Left ventricle myocardium inferior (tissue), 1 donor: ENCODE data around the gene PIGU. TPM values are rescaled to one million over a fixed set of nuclear protein-coding genes. Genes with fewer than 3 reads are reported as not detected.

Source experiments
- DNase-seq: peaks from one replicate; pipeline ENCODE4 v3.0.0-alpha.2; 2020
- H3K27ac ChIP-seq: fragments of 200-600 bp; replicated peaks from 2 replicates; pipeline ENCODE4 v1.8.0; 2021
- H3K27me3 ChIP-seq: fragments of 200-600 bp; 2 replicates; pipeline ENCODE4 v1.8.0; 2021; ENCODE audit warnings: low read depth
- H3K36me3 ChIP-seq: fragments of 200-600 bp; 2 replicates; pipeline ENCODE4 v1.8.0; 2021
- H3K4me1 ChIP-seq: fragments of 200-600 bp; 2 replicates; pipeline ENCODE4 v1.8.0; 2021
- H3K4me3 ChIP-seq: fragments of 200-600 bp; 2 replicates; pipeline ENCODE4 v1.8.0; 2021; ENCODE audit warnings: mild to moderate bottlenecking, moderate library complexity
- H3K9me3 ChIP-seq: fragments of 200-600 bp; replicated peaks from 2 replicates; pipeline ENCODE4 v1.8.0; 2021
- intact Hi-C: fragments of 100-400 bp; cut with micrococcal nuclease; formaldehyde crosslinking; loops from one replicate; pipeline ENCODE4 v1.11.0; 2022
- total RNA-seq: library from RNA; stranded (reverse); fragmentation: NEBNext Ultra II Directional; extraction: Animal tissue kit (Norgen Biotek cat#: 25700); gene quantifications from one replicate; pipeline ENCODE4 v1.2.1, GENCODE V29; 2021
- TF ChIP-seq, protein P1 (sequence below): fragments of 200-600 bp; IDR thresholded peaks from 2 replicates; pipeline ENCODE4 v1.8.0; 2021; ENCODE audit warnings: antibody characterized with exemption, mild to moderate bottlenecking, borderline replicate concordance
- donor health status: DM: no; HTN: yes; CAD: no; lungs with severe emphysema.

The PIGU gene
- total RNA-seq, 1 donor from 2014 or later: 13.7 TPM

DNA sequence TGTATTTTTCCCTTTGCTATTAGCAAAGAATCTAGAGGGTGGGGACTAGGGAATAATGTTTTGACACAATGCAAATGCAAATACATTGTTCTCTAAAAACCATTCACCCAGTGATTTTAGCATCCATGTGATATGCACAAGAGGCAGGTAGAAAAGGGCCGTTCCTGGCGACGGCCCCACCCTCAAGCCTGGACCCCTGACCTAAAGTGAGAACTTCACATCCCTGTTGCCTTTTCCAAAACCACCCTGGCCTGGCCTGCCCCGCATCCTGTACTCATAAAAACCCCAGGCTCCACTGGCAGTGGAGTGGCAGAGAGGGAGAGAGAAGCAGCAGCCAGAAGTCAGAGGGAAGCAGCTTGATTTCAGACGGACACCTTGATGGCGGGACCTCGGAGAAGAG is 69.8 kb downstream of the PIGU start:
- Histone ChIP-seq H3K27ac (no peak overlapping the region), H3K4me3 (no peak overlapping the region)
- intact Hi-C loops: no loop called here

DNA sequence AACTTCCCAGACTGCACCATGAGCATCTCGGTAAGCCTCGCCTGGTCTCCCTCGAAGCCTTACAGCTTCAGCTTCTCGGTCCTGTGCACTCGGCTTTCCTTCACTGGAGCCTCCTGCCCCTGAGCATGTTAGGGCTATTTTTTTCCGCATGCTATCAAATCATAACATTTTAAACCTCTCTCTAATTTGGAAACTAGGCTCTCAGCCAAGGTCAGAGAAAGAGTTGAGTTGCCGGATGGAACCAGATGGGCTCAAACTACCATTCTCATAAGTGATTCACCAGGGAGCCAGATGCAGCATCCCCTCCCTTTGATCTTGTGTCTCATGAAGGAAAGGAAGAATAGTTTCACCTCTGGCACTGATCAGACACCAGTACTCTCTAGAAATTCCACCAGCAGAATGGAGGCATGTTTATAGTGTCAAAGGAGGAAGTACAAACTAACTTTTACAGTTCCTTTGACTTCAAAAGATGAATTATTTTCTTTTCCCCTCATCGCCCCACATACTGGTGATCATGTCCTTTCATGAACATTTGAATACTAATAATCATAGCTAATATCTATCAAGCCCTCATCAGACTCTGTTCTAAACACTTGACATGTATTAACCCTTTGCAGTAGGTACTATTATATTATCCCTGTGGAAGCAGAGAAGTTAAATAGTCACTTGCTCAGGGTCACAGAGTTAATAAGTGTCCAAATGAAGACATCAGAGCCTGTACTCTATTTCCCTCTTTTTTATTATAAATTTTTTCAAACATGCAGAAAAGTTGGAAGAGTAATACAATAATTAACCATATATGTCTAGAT is 71.7 kb downstream of the PIGU start:
- Histone ChIP-seq H3K27ac (peak overlapping the region; percentile 71), H3K36me3 (no peaks in the 10 kb centered on the region), H3K9me3 (no peaks in the 10 kb centered on the region), H3K27me3 (no peaks in the 10 kb centered on the region), H3K4me1 (peaks cover 57% of the 10 kb centered on the region), H3K4me3 (peak overlapping the region; percentile 16)
- intact Hi-C loops: no loop called here
- TF ChIP-seq, protein P1, sequence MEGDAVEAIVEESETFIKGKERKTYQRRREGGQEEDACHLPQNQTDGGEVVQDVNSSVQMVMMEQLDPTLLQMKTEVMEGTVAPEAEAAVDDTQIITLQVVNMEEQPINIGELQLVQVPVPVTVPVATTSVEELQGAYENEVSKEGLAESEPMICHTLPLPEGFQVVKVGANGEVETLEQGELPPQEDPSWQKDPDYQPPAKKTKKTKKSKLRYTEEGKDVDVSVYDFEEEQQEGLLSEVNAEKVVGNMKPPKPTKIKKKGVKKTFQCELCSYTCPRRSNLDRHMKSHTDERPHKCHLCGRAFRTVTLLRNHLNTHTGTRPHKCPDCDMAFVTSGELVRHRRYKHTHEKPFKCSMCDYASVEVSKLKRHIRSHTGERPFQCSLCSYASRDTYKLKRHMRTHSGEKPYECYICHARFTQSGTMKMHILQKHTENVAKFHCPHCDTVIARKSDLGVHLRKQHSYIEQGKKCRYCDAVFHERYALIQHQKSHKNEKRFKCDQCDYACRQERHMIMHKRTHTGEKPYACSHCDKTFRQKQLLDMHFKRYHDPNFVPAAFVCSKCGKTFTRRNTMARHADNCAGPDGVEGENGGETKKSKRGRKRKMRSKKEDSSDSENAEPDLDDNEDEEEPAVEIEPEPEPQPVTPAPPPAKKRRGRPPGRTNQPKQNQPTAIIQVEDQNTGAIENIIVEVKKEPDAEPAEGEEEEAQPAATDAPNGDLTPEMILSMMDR: no peak
- no peak for DNase-seq

More for the DNA sequence above, 69.8 kb downstream of the PIGU start:
- DNase-seq: no peak
- H3K4me1 ChIP-seq: peaks cover 41% of the 10 kb centered on the region
- TF ChIP-seq, protein P1: no peak
- H3K27me3 ChIP-seq: no peaks in the 10 kb centered on the region
- peaks cover 2% of the 10 kb centered on the region for H3K36me3 ChIP-seq
- H3K9me3 ChIP-seq: no peaks in the 10 kb centered on the region

DNA sequence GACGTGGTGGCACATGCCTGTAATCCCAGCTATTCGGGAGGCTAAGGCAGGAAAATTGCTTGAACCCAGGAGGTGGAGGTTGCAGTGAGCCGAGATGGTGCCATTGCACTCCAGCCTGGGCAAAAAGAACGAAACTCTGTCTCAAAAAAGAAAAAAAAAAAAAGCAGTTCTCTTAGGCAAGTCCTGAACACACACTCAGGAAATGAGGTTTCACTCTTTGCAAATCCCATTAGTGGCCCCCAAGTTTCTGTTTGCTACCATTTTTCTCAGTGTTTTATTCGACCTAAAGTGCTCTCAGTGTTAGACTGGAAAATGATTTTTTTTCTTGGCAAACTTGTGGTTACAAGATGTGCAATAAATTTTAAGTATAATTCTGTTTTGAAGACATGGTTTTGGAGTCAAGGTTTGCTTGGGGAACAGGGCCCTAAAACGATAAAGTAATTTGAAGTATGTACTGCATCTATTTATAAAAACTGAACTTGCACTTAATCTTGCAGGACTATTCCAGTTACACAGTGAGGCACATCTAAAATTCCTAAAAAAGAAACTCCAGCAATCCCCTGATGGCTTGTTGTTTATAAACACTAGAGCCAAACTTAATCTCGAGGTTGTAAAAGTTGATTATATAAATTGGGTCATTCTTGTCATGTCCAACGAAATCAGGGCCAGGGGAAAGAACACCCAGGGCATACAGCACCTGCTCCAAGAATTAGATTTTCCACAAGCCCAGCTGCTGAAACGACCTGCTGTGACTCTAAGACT is 75.8 kb downstream of the PIGU start:
- Histone ChIP-seq H3K4me3 (peak overlapping the region; percentile 6), H3K36me3 (no peaks in the 10 kb centered on the region), H3K27me3 (no peaks in the 10 kb centered on the region), H3K9me3 (no peaks in the 10 kb centered on the region), H3K27ac (peak overlapping the region; percentile 76), H3K4me1 (peaks cover 45% of the 10 kb centered on the region)
- TF ChIP-seq, protein P1: no peak
- no peak for DNase-seq
- intact Hi-C loops: no loop called here

DNA sequence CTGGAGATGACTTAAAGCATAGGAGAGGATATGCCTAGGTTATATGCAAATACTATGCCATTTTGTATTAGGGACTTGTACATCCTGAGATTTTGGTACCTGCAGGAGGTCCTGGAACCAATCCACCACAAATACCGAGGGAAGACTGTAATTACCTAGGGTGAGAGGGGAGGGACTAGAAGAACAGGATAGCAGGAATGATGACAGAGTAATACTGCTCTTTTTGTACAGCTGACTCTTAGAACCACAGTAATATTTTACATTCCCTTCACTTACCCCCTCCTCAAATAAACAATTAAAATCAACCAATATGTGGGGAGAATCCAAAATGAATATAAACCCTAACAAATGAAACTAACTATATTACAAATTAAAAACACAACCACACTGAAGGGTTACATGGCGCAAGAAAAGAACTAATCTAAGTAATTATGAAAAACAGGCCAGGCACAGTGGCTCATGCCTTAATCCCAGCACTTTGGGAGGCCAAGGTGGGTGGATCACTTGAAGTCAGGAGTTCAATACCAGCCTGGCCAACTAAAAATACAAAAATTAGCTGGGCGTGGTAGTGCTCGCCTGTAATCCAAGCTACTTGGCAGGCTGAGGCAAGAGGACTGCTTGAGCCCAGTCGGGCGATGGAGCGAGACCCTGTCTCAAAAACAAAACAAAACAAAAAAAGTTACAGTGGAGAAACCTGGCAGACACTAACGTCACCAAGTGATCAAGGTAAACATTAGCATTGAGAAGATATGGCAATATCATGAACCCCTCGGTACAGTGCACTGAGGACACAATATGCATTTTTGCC is 81.3 kb downstream of the PIGU start:
- H3K27me3 ChIP-seq: no peaks in the 10 kb centered on the region
- DNase-seq: no peak
- H3K27ac ChIP-seq: no peak overlapping the region
- no peak overlapping the region for H3K4me3 ChIP-seq
- TF ChIP-seq, protein P1: no peak
- no peaks in the 10 kb centered on the region for H3K9me3 ChIP-seq
- intact Hi-C loops: no loop called here
- H3K36me3 ChIP-seq: no peaks in the 10 kb centered on the region
- H3K4me1 ChIP-seq: peaks cover 7% of the 10 kb centered on the region

DNA sequence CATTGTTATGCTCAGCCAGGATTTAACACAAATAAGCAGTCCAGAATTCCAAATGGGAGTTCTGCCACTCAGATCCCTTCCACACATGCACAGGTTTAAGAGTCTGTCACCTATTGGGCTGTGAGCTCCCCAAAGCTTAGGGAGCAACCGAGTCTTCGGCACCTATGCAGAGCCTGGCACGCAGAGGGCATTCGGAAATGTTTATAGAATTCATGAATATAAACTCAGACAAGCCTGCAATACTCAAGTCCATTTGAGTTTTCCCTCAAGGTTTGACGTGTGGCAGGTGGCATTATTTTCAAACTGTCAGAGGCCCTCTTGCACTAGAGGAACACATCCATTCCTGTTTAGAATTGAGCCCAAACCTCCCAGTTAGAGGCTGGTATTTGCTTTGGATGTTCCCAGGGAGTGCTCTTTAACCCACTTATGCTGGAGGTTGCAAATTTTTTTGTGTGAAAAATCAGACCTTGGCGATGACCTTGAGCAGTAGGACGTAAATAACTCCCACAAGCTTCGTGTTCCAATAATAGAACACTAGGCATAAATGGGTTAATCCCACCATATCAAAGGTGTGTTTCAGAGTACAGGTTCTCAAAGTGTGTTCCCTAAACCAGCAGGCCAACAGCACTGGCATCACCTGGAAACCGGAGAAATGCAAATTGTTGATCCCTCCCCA is 90.3 kb downstream of the PIGU start:
- intact Hi-C loops: no loop called here
- no peak overlapping the region for H3K27ac ChIP-seq
- peaks cover 42% of the 10 kb centered on the region for H3K4me1 ChIP-seq
- H3K9me3 ChIP-seq: no peaks in the 10 kb centered on the region
- DNase-seq: no peak
- peaks cover 15% of the 10 kb centered on the region for H3K36me3 ChIP-seq
- TF ChIP-seq, protein P1: no peak
- H3K27me3 ChIP-seq: no peaks in the 10 kb centered on the region
- H3K4me3 ChIP-seq: no peak overlapping the region
